ENCODE data around the gene RGS12. TPM values are rescaled to one million over a fixed set of nuclear protein-coding genes. Genes with fewer than 3 reads are reported as not detected.

Gene RGS12
- total and polyA plus RNA-seq, 2 experiments from 2014 or later, result 19.6 to 22.5 TPM

- H4K20me1 ChIP-seq (ENCODE audit: insufficient read depth, poor library complexity, severe bottlenecking), result peaks cover 18% of the 10 kb centered on the region
These were observed 22.7 kb downstream of the RGS12 start for GRCh38 chr4:3315566-3315965.

GRCh38 chr4:3316146-3316545 lies 23.3 kb downstream of the RGS12 start:
- Histone ChIP-seq H3K36me3 (replicated peaks; ENCODE audit: insufficient read depth, low read depth) (no peaks in the 10 kb centered on the region), H3K79me2 (peaks cover 77% of the 10 kb centered on the region), H3K27me3 (no peaks in the 10 kb centered on the region), H2AFZ (no peak overlapping the region), H3K4me1 (ENCODE audit: insufficient read depth) (peaks cover 16% of the 10 kb centered on the region), H3K9me2 (replicated peaks; ENCODE audit: insufficient read depth) (no peaks in the 10 kb centered on the region), H3K9me3 (ENCODE audit: low read depth) (no peaks in the 10 kb centered on the region), H3K27ac (no peak overlapping the region), H4K20me1 (ENCODE audit: insufficient read depth, poor library complexity, severe bottlenecking) (peaks cover 12% of the 10 kb centered on the region), H3K4me2 (no peak overlapping the region), H3K4me3 (no peak overlapping the region)
- TF ChIP-seq EZH2phosphoT487 (IDR thresholded peaks at IDR 0.05; ENCODE audit: low read depth, severe bottlenecking, unreplicated experiment) (no peak), CTCF (IDR thresholded peaks at IDR 0.05; ENCODE audit: poor library complexity) (no peak), EZH2 (IDR thresholded peaks at IDR 0.05; ENCODE audit: borderline replicate concordance) (no peak)
- 96% methylated on average over 18 of the region's 18 CpGs for WGBS (ENCODE audit: low lambda C conversion rate, missing lambda C conversion rate)
- no peak for DNase-seq (ENCODE audit: low spot score)

More at GRCh38 chr4:3315566-3315965, 22.7 kb downstream of the RGS12 start:
- H3K27me3 ChIP-seq, result no peaks in the 10 kb centered on the region
- no peak for DNase-seq (ENCODE audit: low spot score)
- peaks cover 83% of the 10 kb centered on the region for H3K79me2 ChIP-seq
- H3K4me3 ChIP-seq, result no peak overlapping the region
- no peaks in the 10 kb centered on the region for H3K9me3 ChIP-seq (ENCODE audit: low read depth)
- no peak overlapping the region for H3K4me2 ChIP-seq
- H2AFZ ChIP-seq, result no peak overlapping the region
- H3K27ac ChIP-seq, result no peak overlapping the region
- H3K4me1 ChIP-seq (ENCODE audit: insufficient read depth), result peaks cover 10% of the 10 kb centered on the region
- no peaks in the 10 kb centered on the region for H3K9me2 ChIP-seq (replicated peaks; ENCODE audit: insufficient read depth)
- H3K36me3 ChIP-seq (replicated peaks; ENCODE audit: insufficient read depth, low read depth), result no peaks in the 10 kb centered on the region
- no peak for TF ChIP-seq EZH2 (IDR thresholded peaks at IDR 0.05; ENCODE audit: borderline replicate concordance)
- 92% methylated on average over 7 of the region's 7 CpGs for WGBS (ENCODE audit: low lambda C conversion rate, missing lambda C conversion rate)

- Histone ChIP-seq H3K9me3 (ENCODE audit: low read depth) (no peaks in the 10 kb centered on the region), H3K27ac (no peak overlapping the region), H4K20me1 (ENCODE audit: insufficient read depth, poor library complexity, severe bottlenecking) (peaks cover 11% of the 10 kb centered on the region), H3K4me3 (no peak overlapping the region), H3K79me2 (peaks cover 78% of the 10 kb centered on the region), H3K27me3 (no peaks in the 10 kb centered on the region), H2AFZ (no peak overlapping the region), H3K4me2 (no peak overlapping the region), H3K36me3 (replicated peaks; ENCODE audit: insufficient read depth, low read depth) (no peaks in the 10 kb centered on the region), H3K4me1 (ENCODE audit: insufficient read depth) (peaks cover 25% of the 10 kb centered on the region), H3K9me2 (replicated peaks; ENCODE audit: insufficient read depth) (no peaks in the 10 kb centered on the region)
- no peak for TF ChIP-seq EZH2 (IDR thresholded peaks at IDR 0.05; ENCODE audit: borderline replicate concordance)
- TF ChIP-seq CTCF (IDR thresholded peaks at IDR 0.05; ENCODE audit: poor library complexity), result no peak
- no peak for TF ChIP-seq EZH2phosphoT487 (IDR thresholded peaks at IDR 0.05; ENCODE audit: low read depth, severe bottlenecking, unreplicated experiment)
- WGBS (ENCODE audit: low lambda C conversion rate, missing lambda C conversion rate), result 96% methylated on average over 40 of the region's 42 CpGs
- no peak for DNase-seq (ENCODE audit: low spot score)
These were observed 24.3 kb downstream of the RGS12 start for GRCh38 chr4:3317011-3317655.

GRCh38 chr4:3317656-3318211 lies 24.9 kb downstream of the RGS12 start:
- H3K79me2 ChIP-seq, result peaks cover 74% of the 10 kb centered on the region
- no peak overlapping the region for H2AFZ ChIP-seq
- H3K4me3 ChIP-seq, result no peak overlapping the region
- no peaks in the 10 kb centered on the region for H3K9me3 ChIP-seq (ENCODE audit: low read depth)
- no peak for TF ChIP-seq EZH2phosphoT487 (IDR thresholded peaks at IDR 0.05; ENCODE audit: low read depth, severe bottlenecking, unreplicated experiment)
- no peak for TF ChIP-seq CTCF (IDR thresholded peaks at IDR 0.05; ENCODE audit: poor library complexity)
- no peak for TF ChIP-seq EZH2 (IDR thresholded peaks at IDR 0.05; ENCODE audit: borderline replicate concordance)
- 97% methylated on average over 22 of the region's 22 CpGs for WGBS (ENCODE audit: low lambda C conversion rate, missing lambda C conversion rate)
- no peaks in the 10 kb centered on the region for H3K9me2 ChIP-seq (replicated peaks; ENCODE audit: insufficient read depth)
- H3K27ac ChIP-seq, result no peak overlapping the region
- peaks cover 25% of the 10 kb centered on the region for H3K4me1 ChIP-seq (ENCODE audit: insufficient read depth)
- H3K27me3 ChIP-seq, result no peaks in the 10 kb centered on the region
- H4K20me1 ChIP-seq (ENCODE audit: insufficient read depth, poor library complexity, severe bottlenecking), result peaks cover 11% of the 10 kb centered on the region
- DNase-seq (ENCODE audit: low spot score), result no peak
- no peak overlapping the region for H3K4me2 ChIP-seq
- H3K36me3 ChIP-seq (replicated peaks; ENCODE audit: insufficient read depth, low read depth), result no peaks in the 10 kb centered on the region

Measured in hepatocyte (in vitro differentiated cells).